BLaER1 treated with 17β-estradiol and CSF1 and Interleukin-3, amounts not matched to agents 10 nM and 100 nM (cell line): ENCODE results near the gene NRIP3.
A peak's percentile ranks its signal among the peaks of the same experiment; 100 is the strongest.

Source experiments
- H3K27ac ChIP-seq, 11 experiments: shearing (Covaris generic); formaldehyde crosslinking; 2 replicates each; pipeline ENCODE4 v1.8.1; 2022
- H3K27me3 ChIP-seq, 11 experiments: shearing (Covaris generic); formaldehyde crosslinking; 2 replicates each; pipeline ENCODE4 v1.8.1; 2022
- H3K36me3 ChIP-seq, 11 experiments: shearing (Covaris generic); formaldehyde crosslinking; 2 replicates each; pipeline ENCODE4 v1.8.1; 2022
- H3K4me1 ChIP-seq, 10 experiments: shearing (Covaris generic); formaldehyde crosslinking; 2 replicates each; pipeline ENCODE4 v1.8.1; 2022
- H3K4me2 ChIP-seq, 11 experiments: shearing (Covaris generic); formaldehyde crosslinking; 2 replicates each; pipeline ENCODE4 v1.8.1; 2022
- H3K4me3 ChIP-seq, 10 experiments: shearing (Covaris generic); formaldehyde crosslinking; 2 replicates each; pipeline ENCODE4 v1.8.1; 2022
- H3K9ac ChIP-seq, 11 experiments: shearing (Covaris generic); formaldehyde crosslinking; 2 replicates each; pipeline ENCODE4 v1.8.1; 2022
- H3K9me3 ChIP-seq, 11 experiments: shearing (Covaris generic); formaldehyde crosslinking; replicated peaks in 1 of 11; 2 replicates each; pipeline ENCODE4 v1.8.1; 2022
- H4K20me1 ChIP-seq, 11 experiments: shearing (Covaris generic); formaldehyde crosslinking; 2 replicates each; pipeline ENCODE4 v1.8.1; 2022
- Cebpa-rat ChIP-seq, 11 experiments: shearing (Covaris generic); IDR thresholded peaks; 2 replicates each; pipeline ENCODE4 v1.8.1; 2022

The NRIP3 gene

GRCh38 chr11:8971196-8971923 is 32.4 kb downstream of the NRIP3 start:
- no peak overlapping the region for H3K4me3 ChIP-seq
- H3K36me3 ChIP-seq = no peaks in the 10 kb centered on the region
- TF ChIP-seq Cebpa-rat (IDR thresholded peaks at IDR 0.05) = no peak
- no peaks in the 10 kb centered on the region for H3K27me3 ChIP-seq
- no peaks in the 10 kb centered on the region; a peak in 1 of 22 replicates for H3K9me3 ChIP-seq
- peaks cover 0 to 24% (median 5%) of the 10 kb centered on the region in 10 experiments; a peak in 8 of 20 replicates for H3K4me1 ChIP-seq
- H3K9ac ChIP-seq = no peak overlapping the region
- H3K4me2 ChIP-seq = no peak overlapping the region
- H4K20me1 ChIP-seq = no peaks in the 10 kb centered on the region
- no peak overlapping the region for H3K27ac ChIP-seq

- Histone ChIP-seq H4K20me1 (peaks cover 0 to 17% (median 8%) of the 10 kb centered on the region in 11 experiments; a peak in 5 of 22 replicates), H3K9ac (no peak overlapping the region), H3K4me3 (no peak overlapping the region), H3K4me1 (peaks cover 25 to 41% (median 32%) of the 10 kb centered on the region in 10 experiments), H3K4me2 (peak overlapping the region in 5 of 11 experiments; percentile 4 to 65 (median 17); a peak in 8 of 22 replicates), H3K36me3 (no peaks in the 10 kb centered on the region), H3K9me3 (no peaks in the 10 kb centered on the region), H3K27me3 (no peaks in the 10 kb centered on the region), H3K27ac (no peak overlapping the region)
- no peak for TF ChIP-seq Cebpa-rat (IDR thresholded peaks at IDR 0.05)
Observed at GRCh38 chr11:8967184-8967583, 36.6 kb downstream of the NRIP3 start.

- Histone ChIP-seq H3K4me2 (peak within 1 kb of the TSS; percentile 86 to 99 (median 97)), H4K20me1 (peaks cover 4 to 36% (median 20%) of the 10 kb centered on the region in 11 experiments; a peak in 15 of 22 replicates), H3K4me1 (peaks cover 25 to 56% (median 32%) of the 10 kb centered on the region in 10 experiments), H3K36me3 (0 out of 22 replicates have a peak, but pooled peaks cover 0 to 9% (median 0%) of the 10 kb centered on the region in 11 experiments), H3K9me3 (no peaks in the 10 kb centered on the region), H3K27me3 (no peaks in the 10 kb centered on the region), H3K4me3 (peak within 1 kb of the TSS; percentile 68 to 97 (median 86)), H3K9ac (peak within 1 kb of the TSS; percentile 82 to 95 (median 91)), H3K27ac (peak within 1 kb of the TSS; percentile 80 to 95 (median 90))
- TF ChIP-seq Cebpa-rat (IDR thresholded peaks at IDR 0.05) = no peak
Observed at GRCh38 chr11:8964324-8965320, 39.2 kb downstream of the NRIP3 start, which contains the start of gene TMEM9B. TSS of gene TMEM9B (minus strand) at chr11:8964442. CDS start at chr11:8964313, 129 bp downstream.

DNA sequence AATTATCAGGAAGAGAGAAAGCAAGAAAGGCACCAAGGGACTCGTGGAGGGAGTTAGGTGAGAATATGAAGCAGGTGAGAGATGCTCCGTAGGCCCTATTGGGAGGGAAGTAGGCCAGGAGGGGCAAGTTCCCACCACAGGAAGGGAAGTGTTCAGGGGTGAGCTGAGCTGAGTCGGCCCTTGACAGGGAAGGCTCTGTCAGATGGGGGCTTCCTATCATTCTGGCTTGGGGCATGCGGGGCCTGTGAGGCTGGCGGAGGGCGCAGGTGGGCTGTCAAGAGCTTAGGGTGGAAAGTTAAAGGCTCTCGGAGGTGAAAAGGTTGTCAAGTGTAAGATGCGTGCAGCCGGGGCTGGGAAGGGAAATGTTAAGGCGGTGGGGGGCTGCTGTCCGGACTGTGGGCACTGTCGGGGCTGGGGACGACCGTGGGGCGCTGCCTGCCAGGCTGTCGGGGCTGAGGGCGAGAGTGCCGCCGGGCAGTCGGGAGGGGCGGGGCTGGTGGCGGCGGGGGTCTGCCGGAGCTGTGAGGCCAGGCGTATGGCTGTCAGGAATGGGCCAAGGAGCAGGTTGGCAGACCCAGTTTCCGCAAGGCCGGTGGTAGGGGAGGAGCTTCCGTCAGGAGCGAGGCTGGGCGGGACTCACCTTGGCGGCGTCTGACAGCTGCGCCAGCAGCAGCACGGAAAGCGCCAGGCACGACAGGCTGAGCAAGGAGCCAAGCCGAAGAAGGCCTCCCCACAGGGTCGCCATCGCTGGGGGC is 40.1 kb downstream of the NRIP3 start:
- Histone ChIP-seq H3K36me3 (peaks cover 0 to 9% (median 0%) of the 10 kb centered on the region in 11 experiments; a peak in 1 of 22 replicates), H4K20me1 (peaks cover 12 to 43% (median 27%) of the 10 kb centered on the region in 11 experiments; a peak in 16 of 22 replicates), H3K9ac (peak overlapping the region; percentile 82 to 95 (median 91)), H3K4me2 (peak overlapping the region; percentile 86 to 99 (median 97)), H3K27me3 (no peaks in the 10 kb centered on the region), H3K4me1 (peaks cover 25 to 63% (median 32%) of the 10 kb centered on the region in 10 experiments), H3K4me3 (peak overlapping the region; percentile 68 to 97 (median 86)), H3K27ac (peak overlapping the region; percentile 80 to 95 (median 90)), H3K9me3 (no peaks in the 10 kb centered on the region)
- no peak for TF ChIP-seq Cebpa-rat (IDR thresholded peaks at IDR 0.05)

- peak overlapping the region in 5 of 11 experiments; percentile 10 to 92 (median 85); a peak in 3 of 22 replicates for H3K27ac ChIP-seq
- peak overlapping the region; percentile 86 to 99 (median 97) for H3K4me2 ChIP-seq
- no peak for TF ChIP-seq Cebpa-rat (IDR thresholded peaks at IDR 0.05)
- H3K4me1 ChIP-seq = peaks cover 25 to 63% (median 32%) of the 10 kb centered on the region in 10 experiments
- no peaks in the 10 kb centered on the region for H3K9me3 ChIP-seq
- peaks cover 0 to 13% (median 0%) of the 10 kb centered on the region in 11 experiments; a peak in 1 of 22 replicates for H3K36me3 ChIP-seq
- peak overlapping the region; percentile 0 to 95 (median 91); a peak in 20 of 22 replicates for H3K9ac ChIP-seq
- H4K20me1 ChIP-seq = peaks cover 13 to 48% (median 30%) of the 10 kb centered on the region in 11 experiments; a peak in 16 of 22 replicates
- peak overlapping the region; percentile 68 to 97 (median 86); a peak in 19 of 20 replicates for H3K4me3 ChIP-seq
- H3K27me3 ChIP-seq = no peaks in the 10 kb centered on the region
Observed at GRCh38 chr11:8962841-8963240, 41.0 kb downstream of the NRIP3 start.

- peak overlapping the region in 3 of 11 experiments; percentile 7 to 47 (median 22); a peak in 2 of 22 replicates for H3K9ac ChIP-seq
Observed at GRCh38 chr11:8961401-8961800, 42.4 kb downstream of the NRIP3 start.

GRCh38 chr11:8959546-8960166 is 44.1 kb downstream of the NRIP3 start:
- no peaks in the 10 kb centered on the region for H3K27me3 ChIP-seq
- no peak overlapping the region for H3K27ac ChIP-seq
- peaks cover 15 to 44% (median 22%) of the 10 kb centered on the region in 11 experiments for H3K36me3 ChIP-seq
- H3K4me2 ChIP-seq = peak overlapping the region in 2 of 11 experiments; percentile 6 to 18; a peak in 2 of 22 replicates
- H3K4me3 ChIP-seq = no peak overlapping the region
- TF ChIP-seq Cebpa-rat (IDR thresholded peaks at IDR 0.05) = no peak
- H4K20me1 ChIP-seq = peaks cover 13 to 68% (median 38%) of the 10 kb centered on the region in 11 experiments; a peak in 16 of 22 replicates
- H3K9ac ChIP-seq = peak overlapping the region in 1 of 11 experiments; percentile 39; a peak in 1 of 22 replicates
- peaks cover 14 to 37% (median 16%) of the 10 kb centered on the region in 10 experiments for H3K4me1 ChIP-seq
- H3K9me3 ChIP-seq = no peaks in the 10 kb centered on the region

More at GRCh38 chr11:8961401-8961800, 42.4 kb downstream of the NRIP3 start:
- H3K36me3 ChIP-seq = peaks cover 0 to 27% (median 6%) of the 10 kb centered on the region in 11 experiments; a peak in 10 of 22 replicates
- H4K20me1 ChIP-seq = peaks cover 13 to 57% (median 38%) of the 10 kb centered on the region in 11 experiments; a peak in 16 of 22 replicates
- peak overlapping the region in 2 of 11 experiments; percentile 27 to 97; a peak in 3 of 22 replicates for H3K4me2 ChIP-seq
- H3K9me3 ChIP-seq = no peaks in the 10 kb centered on the region
- peaks cover 25 to 50% (median 27%) of the 10 kb centered on the region in 10 experiments for H3K4me1 ChIP-seq
- H3K27ac ChIP-seq = no peak overlapping the region
- H3K27me3 ChIP-seq = no peaks in the 10 kb centered on the region
- TF ChIP-seq Cebpa-rat (IDR thresholded peaks at IDR 0.05) = no peak
- H3K4me3 ChIP-seq = no peak overlapping the region
